IMR-90 (cell line): ENCODE measurements around the gene TNNT1. TPM values are rescaled to one million over a fixed set of nuclear protein-coding genes. Genes with fewer than 3 reads are reported as not detected.
A peak's percentile ranks its signal among the peaks of the same experiment; 100 is the strongest.

Experiments
- ATAC-seq: fragments of 200-7000 bp; cut with Tn5 transposase; 2 replicates; pipeline ENCODE4 v1.9.1; 2020; ENCODE audit warnings: low read depth, mild to moderate bottlenecking, moderate library complexity
- BruUV-seq: library from RNA; stranded (reverse); fragments of 400-500 nt; replicated peaks from 2 replicates; lab custom pipeline; 2021; lab: Mats Ljungman, UMichigan
- CTCF ChIA-PET: fragments of 300-600 bp; formaldehyde crosslinking; extraction: SDS; loops from one replicate; lab custom pipeline; 2021; ENCODE audit warnings: antibody characterized with exemption; lab: Yijun Ruan, JAX
- POLR2A ChIA-PET: fragments of 300-600 bp; sonication (Branson Sonifier 250); formaldehyde crosslinking; loops from one replicate; lab custom pipeline; 2022; ENCODE audit warnings: antibody characterized with exemption; ENCODE audit not compliant: unreplicated experiment; lab: Charles Lee
- DNase-seq: peaks from one replicate; pipeline ENCODE4 v3.0.0; 2013
- H2AFZ ChIP-seq: replicated peaks from 2 replicates; pipeline ENCODE3; 2013; ENCODE audit warnings: low read length, mild to moderate bottlenecking; ENCODE audit not compliant: poor library complexity
- H2AK5ac ChIP-seq: 2 replicates; pipeline ENCODE4 v1.6.1; 2013; ENCODE audit warnings: low read depth, low read length, inconsistent platforms
- H2AK9ac ChIP-seq: replicated peaks from 2 replicates; pipeline ENCODE3; 2013; ENCODE audit warnings: mild to moderate bottlenecking, low read depth, low read length, moderate library complexity; ENCODE audit not compliant: poor library complexity
- H2BK120ac ChIP-seq: 2 replicates; pipeline ENCODE4 v1.6.1; 2013; ENCODE audit warnings: low read depth, low read length, inconsistent platforms
- H2BK15ac ChIP-seq: 3 replicates; pipeline ENCODE4 v1.6.1; 2013; ENCODE audit warnings: low read depth, low read length, inconsistent platforms
- H2BK20ac ChIP-seq: 2 replicates; pipeline ENCODE4 v1.6.1; 2013; ENCODE audit warnings: low read depth, mild to moderate bottlenecking, inconsistent platforms, low read length, moderate library complexity
- H2BK5ac ChIP-seq: 2 replicates; pipeline ENCODE4 v1.6.1; 2013; ENCODE audit warnings: mild to moderate bottlenecking, low read depth, low read length, inconsistent platforms; ENCODE audit not compliant: poor library complexity, severe bottlenecking
- H3K14ac ChIP-seq: replicated peaks from 2 replicates; pipeline ENCODE4 v1.6.1; 2013; ENCODE audit warnings: low read depth, low read length, inconsistent platforms
- H3K18ac ChIP-seq: 2 replicates; pipeline ENCODE4 v1.6.1; 2013; ENCODE audit warnings: low read depth, low read length, control low read depth
- H3K23ac ChIP-seq: 2 replicates; pipeline ENCODE4 v1.6.1; 2013; ENCODE audit warnings: low read depth, low read length, inconsistent platforms
- H3K27ac ChIP-seq: 2 replicates; pipeline ENCODE4 v1.5.1; 2013; ENCODE audit warnings: mild to moderate bottlenecking, control low read depth, low read length; ENCODE audit not compliant: insufficient read depth
- H3K27me3 ChIP-seq: 2 replicates; pipeline ENCODE4 v1.6.1; 2013; ENCODE audit warnings: low read length; ENCODE audit not compliant: control insufficient read depth, insufficient read depth
- H3K36me3 ChIP-seq: 2 replicates; pipeline ENCODE4 v1.6.1; 2013; ENCODE audit warnings: low read length, mixed read lengths; ENCODE audit not compliant: control insufficient read depth, insufficient read depth
- H3K4ac ChIP-seq: 2 replicates; pipeline ENCODE4 v1.6.1; 2013; ENCODE audit warnings: low read depth, low read length, inconsistent platforms
- H3K4me1 ChIP-seq: 2 replicates; pipeline ENCODE4 v1.6.1; 2013; ENCODE audit warnings: low read length, mixed read lengths; ENCODE audit not compliant: control insufficient read depth, insufficient read depth
- H3K4me2 ChIP-seq: 2 replicates; pipeline ENCODE4 v1.6.1; 2013; ENCODE audit warnings: low read depth, mild to moderate bottlenecking, control low read depth, low read length, moderate library complexity
- H3K4me3 ChIP-seq: 2 replicates; pipeline ENCODE4 v1.5.1; 2013; ENCODE audit warnings: low read depth, mild to moderate bottlenecking, control low read depth, low read length, moderate library complexity; ENCODE audit not compliant: insufficient read depth
- H3K56ac ChIP-seq: 2 replicates; pipeline ENCODE4 v1.6.1; 2013; ENCODE audit warnings: low read length, inconsistent platforms; ENCODE audit not compliant: insufficient read depth; ENCODE audit errors: extremely low read depth
- H3K79me1 ChIP-seq, 2 experiments: 2 replicates each; pipeline ENCODE4 v1.6.1; 2013; ENCODE audit warnings: low read length in 2 of 2, inconsistent platforms in 1 of 2, low read depth in 1 of 2
- H3K9ac ChIP-seq: 2 replicates; pipeline ENCODE4 v1.6.1; 2013; ENCODE audit warnings: low read depth, low read length, control low read depth
- H3K9me1 ChIP-seq: 2 replicates; pipeline ENCODE4 v1.6.1; 2013; ENCODE audit warnings: low read length, inconsistent platforms; ENCODE audit not compliant: insufficient read depth
- H3K9me3 ChIP-seq: 2 replicates; pipeline ENCODE4 v1.6.1; 2013; ENCODE audit warnings: low read length; ENCODE audit not compliant: control insufficient read depth, insufficient read depth
- H4K20me1 ChIP-seq: 2 replicates; pipeline ENCODE4 v1.6.1; 2013; ENCODE audit warnings: low read length, inconsistent platforms; ENCODE audit not compliant: insufficient read depth
- H4K5ac ChIP-seq: 2 replicates; pipeline ENCODE4 v1.6.1; 2013; ENCODE audit warnings: mild to moderate bottlenecking, low read depth, low read length, control low read depth
- H4K8ac ChIP-seq, 2 experiments: 2 replicates each; pipeline ENCODE4 v1.6.1; 2013; ENCODE audit warnings: low read depth in 2 of 2, low read length in 2 of 2, control low read depth in 1 of 2, inconsistent platforms in 1 of 2
- H4K91ac ChIP-seq: 2 replicates; pipeline ENCODE4 v1.6.1; 2013; ENCODE audit warnings: low read depth, low read length, inconsistent platforms; ENCODE audit not compliant: insufficient read depth
- BHLHE40 ChIP-seq: fragments of 150-350 bp; IDR thresholded peaks from 2 replicates; pipeline ENCODE4 v1.6.1; 2016; ENCODE audit warnings: mild to moderate bottlenecking, low read depth, low read length
- CEBPB ChIP-seq: IDR thresholded peaks from 2 replicates; pipeline ENCODE4 v1.6.1; 2012; ENCODE audit warnings: low read depth, low read length, improper control_type of control experiment
- CHD1 ChIP-seq: IDR thresholded peaks from 2 replicates; pipeline ENCODE4 v1.6.1; 2012; ENCODE audit warnings: low read depth, low read length, improper control_type of control experiment
- FOS ChIP-seq: fragments of 150-350 bp; IDR thresholded peaks from 2 replicates; pipeline ENCODE4 v1.6.1; 2016; ENCODE audit warnings: low read depth, low read length
- MAFK ChIP-seq: IDR thresholded peaks from 2 replicates; pipeline ENCODE4 v1.6.1; 2012; ENCODE audit warnings: low read depth, low read length, improper control_type of control experiment
- MAZ ChIP-seq: IDR thresholded peaks from 2 replicates; pipeline ENCODE4 v1.6.1; 2012; ENCODE audit warnings: low read depth, mild to moderate bottlenecking, low read length, improper control_type of control experiment, moderate library complexity, borderline replicate concordance
- MXI1 ChIP-seq: IDR thresholded peaks from 2 replicates; pipeline ENCODE4 v1.6.1; 2012; ENCODE audit warnings: low read depth, mild to moderate bottlenecking, low read length, moderate library complexity, borderline replicate concordance
- NFE2L2 ChIP-seq: fragments of 150-350 bp; IDR thresholded peaks from 2 replicates; pipeline ENCODE4 v1.6.1; 2016; ENCODE audit warnings: low read depth, mild to moderate bottlenecking, low read length
- POLR2A ChIP-seq: IDR thresholded peaks from 2 replicates; pipeline ENCODE4 v1.6.1; 2012; ENCODE audit warnings: mild to moderate bottlenecking, low read depth, low read length
- RAD21 ChIP-seq: IDR thresholded peaks from 2 replicates; pipeline ENCODE4 v1.6.1; 2012; ENCODE audit warnings: low read length, improper control_type of control experiment
- RCOR1 ChIP-seq: IDR thresholded peaks from 2 replicates; pipeline ENCODE4 v1.6.1; 2012; ENCODE audit warnings: mild to moderate bottlenecking, low read length, improper control_type of control experiment; ENCODE audit not compliant: insufficient replicate concordance
- SMC3 ChIP-seq: fragments of 150-350 bp; IDR thresholded peaks from 2 replicates; pipeline ENCODE4 v1.6.1; 2016; ENCODE audit warnings: low read depth, mild to moderate bottlenecking, antibody characterized with exemption, low read length, moderate library complexity
- whole genome bisulfite sequencing, 2 experiments: methylation state at CpG; one replicate each; pipeline versions ENCODE4 v1.1.5 to v1.1.7; 2013; ENCODE audit warnings: missing lambda C conversion rate in 2 of 2; ENCODE audit not compliant: insufficient read length in 1 of 2; ENCODE audit errors: extremely low coverage in 2 of 2; 5-methylcytosine and 5-hydroxymethylcytosine counted together
- dilution Hi-C: fragments of 300-500 bp; cut with HindIII; formaldehyde crosslinking; loops from one replicate; pipeline ENCODE4 v1.14.3; 2018; ENCODE audit warnings: low sequenced_read_pairs; ENCODE audit not compliant: unreplicated experiment
- in situ Hi-C: fragments of 300-500 bp; cut with MboI; formaldehyde crosslinking; loops from 3 replicates; pipeline ENCODE4 v1.14.3; 2019; ENCODE audit warnings: low sequenced_read_pairs, inconsistent platforms, mixed read lengths
- intact Hi-C: fragments of 100-400 bp; cut with micrococcal nuclease; formaldehyde crosslinking; loops from 2 replicates; pipeline ENCODE4 v1.10.0; 2022
- polyA plus RNA-seq, 3 experiments: library from polyadenylated mRNA; depleted of rRNA; stranded (reverse); fragments of >200 nt; gene quantifications; 2 replicates each; pipeline ENCODE4 v1.2.3, GENCODE V29; 2012; ENCODE audit warnings: low replicate concordance in 1 of 3
- total RNA-seq: library from RNA; depleted of rRNA; stranded (reverse); fragments of >200 nt; gene quantifications from 2 replicates; pipeline ENCODE4 v1.2.3, GENCODE V29; 2012
- TF ChIP-seq, protein P1 (sequence below): fragments of 150-350 bp; IDR thresholded peaks from 2 replicates; pipeline ENCODE4 v1.6.1; 2016; ENCODE audit warnings: low read depth, mild to moderate bottlenecking, low read length, moderate library complexity, borderline replicate concordance
- TF ChIP-seq, protein P2 (sequence below): conservative IDR thresholded peaks from 2 replicates; pipeline ENCODE4 v1.5.1; 2012; ENCODE audit warnings: mild to moderate bottlenecking, low read depth, low read length, improper control_type of control experiment

The TNNT1 gene
- total and polyA plus RNA-seq, 2 of the 4 experiments (the other 2 are of a cell fraction), result 1.3 to 2.6 TPM

DNA sequence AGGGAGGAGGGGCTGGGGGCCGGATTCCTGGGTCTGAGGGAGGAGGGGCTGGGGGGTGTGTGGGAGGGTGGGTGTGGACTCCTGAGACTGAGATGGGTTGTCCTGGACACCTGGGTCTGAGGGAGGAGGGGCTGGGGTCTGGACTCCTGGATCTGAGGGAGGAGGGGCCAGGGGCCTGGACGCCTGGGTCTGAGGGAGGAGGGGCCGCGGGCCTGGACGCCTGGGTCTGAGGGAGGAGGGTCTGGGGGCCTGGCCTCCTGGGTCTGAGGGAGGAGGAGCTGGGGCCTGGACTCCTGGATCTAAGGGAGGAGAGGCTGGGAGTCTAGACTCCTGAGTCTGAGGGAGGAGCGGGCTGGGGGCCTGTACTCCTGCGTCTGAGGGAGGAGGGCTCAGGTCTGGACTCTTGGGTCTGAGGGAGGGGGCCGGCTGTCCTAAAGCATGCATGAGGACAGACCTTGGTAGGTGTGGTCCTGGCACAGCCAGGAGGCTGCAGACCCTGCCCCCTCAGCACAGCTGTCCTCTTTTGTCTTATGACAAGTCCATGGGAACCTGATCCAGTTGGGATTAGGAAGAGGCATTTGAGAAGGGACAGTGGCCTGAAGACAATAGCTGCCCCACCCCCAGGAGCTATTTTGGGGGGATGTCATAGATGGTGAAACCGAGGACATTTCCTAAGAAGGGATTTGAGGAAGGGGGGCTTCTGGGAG is 1.3 kb downstream of the TNNT1 start (continued):
- no peak for TF ChIP-seq BHLHE40

DNA sequence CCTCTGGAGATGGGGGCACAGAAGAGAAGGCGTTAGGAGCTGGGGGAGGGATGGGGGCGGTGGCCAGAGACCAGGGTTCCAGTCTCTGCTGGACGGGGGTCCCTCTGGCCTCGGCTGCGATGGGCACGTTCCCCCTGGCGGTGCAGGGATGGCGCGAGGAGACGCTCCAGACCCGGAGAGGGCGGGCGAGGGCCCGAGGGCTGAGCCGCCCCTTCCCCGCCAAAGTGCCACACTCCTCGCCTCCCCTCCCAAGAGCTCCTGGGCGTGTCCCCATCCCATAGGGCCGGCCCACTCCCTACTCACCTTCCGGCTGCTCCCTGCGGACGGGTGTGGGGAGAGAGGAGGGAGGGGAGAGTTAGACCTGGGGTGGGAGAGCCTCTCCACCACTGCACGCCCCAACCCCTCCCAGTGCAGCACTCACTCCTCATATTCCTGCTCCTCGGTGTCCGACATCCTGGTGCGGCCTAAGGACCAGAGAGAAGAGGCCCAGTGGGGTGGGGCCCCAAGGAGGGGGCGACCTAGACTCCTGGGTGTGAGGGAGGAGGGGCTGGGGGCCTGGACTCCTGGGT is 2.2 kb downstream of the TNNT1 start:
- Histone ChIP-seq H3K9me1 (no peaks in the 10 kb centered on the region), H4K8ac (no peak overlapping the region), H3K23ac (no peak overlapping the region), H3K4me3 (no peak overlapping the region), H2AFZ (peak overlapping the region; percentile 81), H3K9ac (no peak overlapping the region), H3K18ac (no peak overlapping the region), H3K27ac (no peak overlapping the region), H3K14ac (no peak overlapping the region), H3K56ac (no peak overlapping the region), H3K79me1 (no peaks in the 10 kb centered on the region), H4K5ac (no peak overlapping the region), H2AK5ac (no peak overlapping the region), H4K91ac (no peak overlapping the region), H2BK15ac (no peak overlapping the region), H2BK5ac (no peak overlapping the region), H2AK9ac (peak overlapping the region; percentile 72), H3K27me3 (peaks cover 53% of the 10 kb centered on the region), H3K4me1 (peaks cover 1% of the 10 kb centered on the region; the same call in 1 of the 2 replicates), H3K4ac (no peak overlapping the region), H3K9me3 (no peaks in the 10 kb centered on the region), H2BK120ac (no peak overlapping the region), H4K20me1 (no peaks in the 10 kb centered on the region), H3K36me3 (no peaks in the 10 kb centered on the region), H2BK20ac (no peak overlapping the region), H3K4me2 (no peak overlapping the region)
- in situ Hi-C loops, result no loop called here
- DNase-seq (no peak), ATAC-seq (peak; percentile 48; the same call in 1 of the 2 replicates)
- dilution Hi-C loops, result no loop called here
- BruUV-seq, result no TSS peak
- POLR2A ChIA-PET, result no interaction called here
- CTCF ChIA-PET, result interaction anchor here (0.7 kb wide), 1 partner anchor 14 kb away, joined by 3 read pairs; no protein-coding TSS in a partner anchor
- whole genome bisulfite sequencing, 2 experiments, result 0% methylated on average over 2 of the region's 27 CpGs; no CpG with 5 or more reads in 1 of the 2 experiments
- intact Hi-C loops, result loop anchor here (10.0 kb wide), 1 partner anchor 148 kb away; no protein-coding TSS in a partner anchor
- TF ChIP-seq MAFK (no peak), FOS (no peak), MAZ (no peak), SMC3 (no peak), POLR2A (no peak), RCOR1 (no peak), BHLHE40 (no peak), NFE2L2 (no peak), CHD1 (no peak), RAD21 (no peak), MXI1 (no peak), CEBPB (no peak)
- TF ChIP-seq, protein P1, sequence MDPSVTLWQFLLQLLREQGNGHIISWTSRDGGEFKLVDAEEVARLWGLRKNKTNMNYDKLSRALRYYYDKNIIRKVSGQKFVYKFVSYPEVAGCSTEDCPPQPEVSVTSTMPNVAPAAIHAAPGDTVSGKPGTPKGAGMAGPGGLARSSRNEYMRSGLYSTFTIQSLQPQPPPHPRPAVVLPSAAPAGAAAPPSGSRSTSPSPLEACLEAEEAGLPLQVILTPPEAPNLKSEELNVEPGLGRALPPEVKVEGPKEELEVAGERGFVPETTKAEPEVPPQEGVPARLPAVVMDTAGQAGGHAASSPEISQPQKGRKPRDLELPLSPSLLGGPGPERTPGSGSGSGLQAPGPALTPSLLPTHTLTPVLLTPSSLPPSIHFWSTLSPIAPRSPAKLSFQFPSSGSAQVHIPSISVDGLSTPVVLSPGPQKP, result no peak
- TF ChIP-seq, protein P2, sequence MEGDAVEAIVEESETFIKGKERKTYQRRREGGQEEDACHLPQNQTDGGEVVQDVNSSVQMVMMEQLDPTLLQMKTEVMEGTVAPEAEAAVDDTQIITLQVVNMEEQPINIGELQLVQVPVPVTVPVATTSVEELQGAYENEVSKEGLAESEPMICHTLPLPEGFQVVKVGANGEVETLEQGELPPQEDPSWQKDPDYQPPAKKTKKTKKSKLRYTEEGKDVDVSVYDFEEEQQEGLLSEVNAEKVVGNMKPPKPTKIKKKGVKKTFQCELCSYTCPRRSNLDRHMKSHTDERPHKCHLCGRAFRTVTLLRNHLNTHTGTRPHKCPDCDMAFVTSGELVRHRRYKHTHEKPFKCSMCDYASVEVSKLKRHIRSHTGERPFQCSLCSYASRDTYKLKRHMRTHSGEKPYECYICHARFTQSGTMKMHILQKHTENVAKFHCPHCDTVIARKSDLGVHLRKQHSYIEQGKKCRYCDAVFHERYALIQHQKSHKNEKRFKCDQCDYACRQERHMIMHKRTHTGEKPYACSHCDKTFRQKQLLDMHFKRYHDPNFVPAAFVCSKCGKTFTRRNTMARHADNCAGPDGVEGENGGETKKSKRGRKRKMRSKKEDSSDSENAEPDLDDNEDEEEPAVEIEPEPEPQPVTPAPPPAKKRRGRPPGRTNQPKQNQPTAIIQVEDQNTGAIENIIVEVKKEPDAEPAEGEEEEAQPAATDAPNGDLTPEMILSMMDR, result no peak
